Esophagus muscularis mucosa (tissue), 2 donors: ENCODE measurements around the gene IL12A.

Experiments used
- EP300 ChIP-seq: sonication (generic); formaldehyde crosslinking; IDR thresholded peaks from one replicate; pipeline ENCODE4 v1.6.1; 2017; ENCODE audit warnings: antibody characterized with exemption
- POLR2A ChIP-seq: fragments of 450-650 bp; IDR thresholded peaks from one replicate; pipeline ENCODE4 v1.6.1; 2017; ENCODE audit warnings: antibody characterized with exemption, moderate library complexity, mild to moderate bottlenecking, low read depth

- TF ChIP-seq EP300 (no peak), POLR2A (no peak)
These were observed 55.5 kb downstream of the IL12A start for GRCh38 chr3:160044121-160044520.
